Ascending aorta (tissue), 2 donors: ENCODE measurements around the gene LTBP1. TPM values are rescaled to one million over a fixed set of nuclear protein-coding genes. Genes with fewer than 3 reads are reported as not detected.

Experiments
- DNase-seq, 2 donors: peaks; one replicate each; pipeline ENCODE4 v3.0.0-alpha.2; 2019; ENCODE audit warnings: low spot score in 2 of 2
- H3K27ac ChIP-seq, 2 donors: fragments of 200-600 bp; sonication (generic); one replicate each; pipeline ENCODE4 v1.5.1; 2016 to 2017; ENCODE audit warnings: mild to moderate bottlenecking in 1 of 2
- H3K27me3 ChIP-seq: fragments of 200-600 bp; sonication (generic); one replicate; pipeline ENCODE4 v1.5.1; 2017
- H3K36me3 ChIP-seq, 2 donors: fragments of 200-600 bp; sonication (generic); one replicate each; pipeline ENCODE4 v1.5.1; 2016
- H3K4me1 ChIP-seq, 2 donors: fragments of 200-600 bp; sonication (generic); one replicate each; pipeline ENCODE4 v1.5.1; 2016 to 2017; ENCODE audit warnings: mild to moderate bottlenecking in 1 of 2
- H3K4me3 ChIP-seq, 2 donors: fragments of 200-600 bp; sonication (generic); one replicate each; pipeline ENCODE4 v1.5.1; 2016 to 2017; ENCODE audit warnings: mild to moderate bottlenecking in 1 of 2
- H3K9me3 ChIP-seq, 2 donors: fragments of 200-600 bp; sonication (generic); one replicate each; pipeline ENCODE4 v1.5.1; 2016
- intact Hi-C: fragments of 100-400 bp; cut with DNase I; formaldehyde crosslinking; loops from one replicate; pipeline ENCODE4 v1.15.1; 2023
- total RNA-seq: library from RNA; depleted of rRNA; stranded (reverse); fragments of >200 nt; gene quantifications from one replicate; pipeline ENCODE4 v1.1.0, GENCODE V29; 2016
- TF ChIP-seq, protein P1 (sequence below), 3 experiments: fragments of 200-600 bp in 2 of 3; fragments of 450-650 bp in 1 of 3; sonication (generic) in 2 of 3; IDR thresholded peaks; one replicate each; pipeline ENCODE4 v1.5.1; 2016 to 2019; ENCODE audit warnings: antibody characterized with exemption in 3 of 3, mild to moderate bottlenecking in 1 of 3, moderate library complexity in 1 of 3

Gene LTBP1
- total RNA-seq, 1 donor from 2014 or later: 295 TPM

DNA sequence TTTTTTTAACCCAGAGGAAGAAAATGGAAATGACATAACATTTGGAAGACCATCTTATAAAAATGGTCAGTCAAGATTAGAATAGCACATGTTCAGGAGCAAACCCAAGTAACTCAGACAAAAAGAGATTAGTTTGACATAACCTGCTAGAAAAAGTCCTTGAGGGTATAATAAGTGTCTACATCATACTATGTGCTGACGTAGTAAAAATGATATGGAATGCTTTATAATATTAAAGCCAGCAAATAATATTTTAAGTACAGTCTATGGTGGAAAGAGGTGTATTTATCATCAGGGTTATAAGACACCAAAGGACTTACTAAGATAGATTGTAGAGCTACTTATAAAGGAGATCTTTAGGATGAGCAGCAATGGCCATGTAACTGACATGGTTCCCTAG lies 169.0 kb downstream of the LTBP1 start:
- H3K27me3 ChIP-seq: no peaks in the 10 kb centered on the region
- no peaks in the 10 kb centered on the region for H3K9me3 ChIP-seq
- intact Hi-C loops: loop anchor here (2.0 kb wide), 1 partner anchor 17 kb away; no protein-coding TSS in a partner anchor
- peaks cover 0 to 27% of the 10 kb centered on the region in 2 donors for H3K4me1 ChIP-seq
- H3K36me3 ChIP-seq: no peaks in the 10 kb centered on the region
- peak overlapping the region; percentile 34 to 65 for H3K27ac ChIP-seq
- TF ChIP-seq, protein P1, sequence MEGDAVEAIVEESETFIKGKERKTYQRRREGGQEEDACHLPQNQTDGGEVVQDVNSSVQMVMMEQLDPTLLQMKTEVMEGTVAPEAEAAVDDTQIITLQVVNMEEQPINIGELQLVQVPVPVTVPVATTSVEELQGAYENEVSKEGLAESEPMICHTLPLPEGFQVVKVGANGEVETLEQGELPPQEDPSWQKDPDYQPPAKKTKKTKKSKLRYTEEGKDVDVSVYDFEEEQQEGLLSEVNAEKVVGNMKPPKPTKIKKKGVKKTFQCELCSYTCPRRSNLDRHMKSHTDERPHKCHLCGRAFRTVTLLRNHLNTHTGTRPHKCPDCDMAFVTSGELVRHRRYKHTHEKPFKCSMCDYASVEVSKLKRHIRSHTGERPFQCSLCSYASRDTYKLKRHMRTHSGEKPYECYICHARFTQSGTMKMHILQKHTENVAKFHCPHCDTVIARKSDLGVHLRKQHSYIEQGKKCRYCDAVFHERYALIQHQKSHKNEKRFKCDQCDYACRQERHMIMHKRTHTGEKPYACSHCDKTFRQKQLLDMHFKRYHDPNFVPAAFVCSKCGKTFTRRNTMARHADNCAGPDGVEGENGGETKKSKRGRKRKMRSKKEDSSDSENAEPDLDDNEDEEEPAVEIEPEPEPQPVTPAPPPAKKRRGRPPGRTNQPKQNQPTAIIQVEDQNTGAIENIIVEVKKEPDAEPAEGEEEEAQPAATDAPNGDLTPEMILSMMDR (IDR thresholded peaks at IDR 0.05): no peak
- H3K4me3 ChIP-seq: no peak overlapping the region
- no peak for DNase-seq

DNA sequence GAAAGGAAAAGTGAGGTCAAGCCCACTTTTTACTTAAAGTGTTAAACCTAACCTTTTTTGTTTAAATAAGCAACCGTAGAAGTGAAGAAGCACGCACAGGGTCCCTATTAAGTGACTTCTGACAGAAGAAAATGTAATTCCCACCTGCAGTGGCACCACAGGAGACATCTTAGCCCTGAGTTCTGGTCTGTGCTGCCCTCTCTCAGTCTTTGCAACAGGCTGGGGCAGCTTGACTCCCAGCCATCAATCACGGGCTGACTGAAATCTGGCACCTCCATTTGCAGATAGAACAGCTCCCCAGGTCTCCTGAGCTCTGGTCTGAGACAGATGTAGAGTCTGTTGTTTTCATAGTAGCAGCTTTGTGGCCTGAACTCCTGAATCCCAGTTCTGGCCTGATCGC lies 170.0 kb downstream of the LTBP1 start:
- H3K27ac ChIP-seq: no peak overlapping the region
- no peak overlapping the region for H3K4me3 ChIP-seq
- DNase-seq: no peak
- no peaks in the 10 kb centered on the region for H3K36me3 ChIP-seq
- intact Hi-C loops: loop anchor here (2.0 kb wide), 1 partner anchor 16 kb away; no protein-coding TSS in a partner anchor
- TF ChIP-seq, protein P1 (IDR thresholded peaks at IDR 0.05): no peak
- peaks cover 0 to 17% of the 10 kb centered on the region in 2 donors for H3K4me1 ChIP-seq
- H3K9me3 ChIP-seq: no peaks in the 10 kb centered on the region
- H3K27me3 ChIP-seq: no peaks in the 10 kb centered on the region

DNA sequence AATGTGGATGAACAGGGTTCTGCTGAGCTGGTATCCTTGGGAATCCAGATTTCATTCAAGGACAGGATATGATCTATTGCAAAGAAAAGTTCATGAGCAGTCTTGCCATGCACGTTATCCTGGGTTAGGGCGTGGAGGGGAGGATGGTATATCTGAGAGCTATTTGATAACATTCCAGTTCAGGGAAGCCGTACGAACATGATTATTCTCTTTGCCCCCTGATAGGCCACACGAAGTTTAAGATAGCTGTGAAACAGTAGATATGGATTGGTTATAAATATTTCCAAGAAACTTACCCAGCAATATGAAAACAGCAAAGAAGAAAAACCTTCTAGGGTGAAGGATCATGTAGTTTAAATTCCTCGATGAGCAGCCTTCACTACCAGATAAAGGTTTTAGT lies 171.9 kb downstream of the LTBP1 start:
- Histone ChIP-seq H3K4me1 (peaks cover 0 to 19% of the 10 kb centered on the region in 2 donors), H3K27me3 (no peaks in the 10 kb centered on the region), H3K4me3 (no peak overlapping the region), H3K36me3 (no peaks in the 10 kb centered on the region), H3K9me3 (no peaks in the 10 kb centered on the region), H3K27ac (no peak overlapping the region)
- intact Hi-C loops: no loop called here
- TF ChIP-seq, protein P1 (IDR thresholded peaks at IDR 0.05): no peak
- DNase-seq: no peak

DNA sequence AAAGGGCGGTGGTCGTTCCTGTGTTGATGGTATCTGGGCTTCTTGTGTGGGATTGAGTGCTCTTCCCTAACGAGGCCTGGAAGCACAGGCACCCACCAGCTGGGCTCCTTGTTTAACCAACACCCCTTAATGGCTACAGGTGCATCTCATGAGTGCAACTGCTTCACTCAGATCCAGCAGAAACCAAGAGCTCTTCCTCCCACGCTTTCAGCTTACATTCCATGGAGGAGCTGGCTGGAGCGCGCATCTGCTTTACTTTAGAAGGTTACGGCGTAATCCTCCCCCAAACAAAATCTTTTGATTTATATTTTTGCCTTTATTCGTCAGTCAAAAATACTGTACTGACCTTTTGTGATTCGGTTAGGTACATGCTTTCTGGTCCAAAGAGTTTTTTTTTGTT lies 174.7 kb downstream of the LTBP1 start:
- H3K4me1 ChIP-seq: peaks cover 0 to 7% of the 10 kb centered on the region in 2 donors
- no peak overlapping the region for H3K4me3 ChIP-seq
- no peaks in the 10 kb centered on the region for H3K36me3 ChIP-seq
- H3K27me3 ChIP-seq: no peaks in the 10 kb centered on the region
- TF ChIP-seq, protein P1 (IDR thresholded peaks at IDR 0.05): no peak
- no peak overlapping the region for H3K27ac ChIP-seq
- H3K9me3 ChIP-seq: no peaks in the 10 kb centered on the region
- intact Hi-C loops: no loop called here
- no peak for DNase-seq

DNA sequence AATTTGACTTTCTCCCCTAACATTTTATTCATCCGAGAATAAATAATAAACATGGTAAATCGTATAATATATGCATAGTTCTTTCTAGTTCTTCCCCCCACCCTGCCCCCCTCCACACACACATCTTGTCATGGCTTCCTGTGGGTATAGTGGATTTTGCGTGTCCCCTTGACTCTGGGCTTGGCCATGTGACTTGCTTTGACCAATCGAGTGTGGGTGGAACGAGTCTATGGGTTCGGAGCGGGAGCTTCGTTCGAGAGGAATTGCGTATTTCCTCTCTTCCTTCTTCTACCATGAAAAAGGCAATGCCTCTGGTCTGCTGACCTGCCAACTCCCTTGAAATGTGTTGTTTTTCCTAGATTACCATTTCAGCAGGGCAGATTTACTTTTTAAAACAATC lies 175.2 kb downstream of the LTBP1 start:
- peak overlapping the region; percentile 34 to 50 for H3K27ac ChIP-seq
- TF ChIP-seq, protein P1 (IDR thresholded peaks at IDR 0.05): no peak
- H3K27me3 ChIP-seq: no peaks in the 10 kb centered on the region
- no peaks in the 10 kb centered on the region for H3K36me3 ChIP-seq
- H3K9me3 ChIP-seq: no peaks in the 10 kb centered on the region
- no peak overlapping the region for H3K4me3 ChIP-seq
- intact Hi-C loops: no loop called here
- peaks cover 0 to 11% of the 10 kb centered on the region in 2 donors for H3K4me1 ChIP-seq
- DNase-seq: no peak

DNA sequence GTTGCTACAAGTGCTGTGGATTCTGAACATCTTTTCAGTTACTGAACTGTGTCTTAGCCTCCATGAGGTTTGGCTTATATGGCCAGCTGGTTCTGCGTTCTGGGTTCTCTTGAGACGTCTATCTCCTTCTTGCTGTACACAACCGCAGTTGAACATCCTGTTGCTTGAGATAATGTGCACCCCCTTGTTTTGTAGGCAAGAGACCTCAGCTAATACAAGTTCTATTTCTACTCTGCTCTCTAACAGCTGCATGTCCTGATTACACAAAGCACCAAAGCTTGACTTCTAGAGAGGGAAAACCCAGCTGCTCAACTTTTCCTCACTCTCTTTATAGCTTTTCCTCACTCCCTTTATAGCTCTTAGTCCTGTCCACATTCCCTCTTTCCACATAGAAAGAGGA lies 176.0 kb downstream of the LTBP1 start:
- no peak overlapping the region for H3K4me3 ChIP-seq
- no peak for DNase-seq
- H3K27ac ChIP-seq: peak overlapping the region; percentile 34 to 50
- H3K4me1 ChIP-seq: peaks cover 0 to 19% of the 10 kb centered on the region in 2 donors
- intact Hi-C loops: no loop called here
- TF ChIP-seq, protein P1 (IDR thresholded peaks at IDR 0.05): no peak
- no peaks in the 10 kb centered on the region for H3K36me3 ChIP-seq
- no peaks in the 10 kb centered on the region for H3K27me3 ChIP-seq
- no peaks in the 10 kb centered on the region for H3K9me3 ChIP-seq
